Measurements from ENCODE around the gene PTPN14. TPM values are rescaled to one million over a fixed set of nuclear protein-coding genes. Genes with fewer than 3 reads are reported as not detected.

Gene PTPN14
- total and polyA plus RNA-seq, 2 of the 8 experiments (the other 6 are each of a cell fraction or from before 2014, with no cell fraction given) = 14.4 to 93.6 TPM

- no peak for TF ChIP-seq CHD7 (IDR thresholded peaks at IDR 0.05; ENCODE audit: insufficient replicate concordance, low read length)
Measured at GRCh38 chr1:214593158-214593557, 41.8 kb upstream of the PTPN14 start (continued).
